Astrocyte (in vitro differentiated cells and primary cell): Measurements from ENCODE around the gene DUSP15. TPM values are rescaled to one million over a fixed set of nuclear protein-coding genes. Genes with fewer than 3 reads are reported as not detected.

Experiments used
- DNase-seq: peaks from one replicate; pipeline ENCODE4 v3.0.0-alpha.2; 2010; ENCODE audit warnings: low read depth
- FAIRE-seq: peaks from 2 replicates; lab custom pipeline; 2011; peaks lifted over from hg19 to GRCh38; lab: Jason Lieb, UNC
- H2AFZ ChIP-seq: 2 replicates; pipeline ENCODE4 v1.6.0; 2012; ENCODE audit warnings: low read depth, low read length, inconsistent platforms
- H3K27ac ChIP-seq: 2 replicates; pipeline ENCODE4 v1.5.1; 2011; ENCODE audit warnings: low read depth, low read length, inconsistent platforms
- H3K27me3 ChIP-seq: 2 replicates; pipeline ENCODE4 v1.6.0; 2011; ENCODE audit warnings: low read length, inconsistent platforms; ENCODE audit not compliant: insufficient read depth
- H3K36me3 ChIP-seq: 2 replicates; pipeline ENCODE4 v1.5.1; 2011; ENCODE audit warnings: low read length, inconsistent platforms; ENCODE audit not compliant: insufficient read depth
- H3K4me1 ChIP-seq: 2 replicates; pipeline ENCODE4 v1.5.1; 2011; ENCODE audit warnings: low read length, inconsistent platforms; ENCODE audit not compliant: insufficient read depth
- H3K4me2 ChIP-seq: 2 replicates; pipeline ENCODE4 v1.6.0; 2012; ENCODE audit warnings: low read length, inconsistent platforms
- H3K4me3 ChIP-seq: 2 replicates; pipeline ENCODE4 v1.5.1; 2011; ENCODE audit warnings: low read depth, mild to moderate bottlenecking, low read length, inconsistent platforms; ENCODE audit not compliant: insufficient read depth
- H3K79me2 ChIP-seq: 2 replicates; pipeline ENCODE4 v1.6.0; 2012; ENCODE audit warnings: mild to moderate bottlenecking, low read length, inconsistent platforms; ENCODE audit not compliant: insufficient read depth
- H3K9ac ChIP-seq: 2 replicates; pipeline ENCODE4 v1.6.0; 2012; ENCODE audit warnings: mild to moderate bottlenecking, low read length, inconsistent platforms
- H3K9me3 ChIP-seq: 2 replicates; pipeline ENCODE4 v1.5.1; 2012; ENCODE audit warnings: low read depth, mild to moderate bottlenecking, low read length, inconsistent platforms; ENCODE audit not compliant: insufficient read depth
- H4K20me1 ChIP-seq: 2 replicates; pipeline ENCODE4 v1.6.0; 2012; ENCODE audit warnings: low read length, inconsistent platforms; ENCODE audit not compliant: insufficient read depth
- H3K27ac Mint-ChIP-seq: one replicate; pipeline ENCODE4 v1.8.0; 2021; ENCODE audit warnings: mild to moderate bottlenecking, mixed read lengths; ENCODE audit not compliant: unreplicated experiment
- H3K27me3 Mint-ChIP-seq: one replicate; pipeline ENCODE4 v1.8.0; 2021; ENCODE audit warnings: low read depth, mixed read lengths; ENCODE audit not compliant: unreplicated experiment
- H3K36me3 Mint-ChIP-seq: one replicate; pipeline ENCODE4 v1.8.0; 2021; ENCODE audit warnings: low read depth, mixed read lengths; ENCODE audit not compliant: unreplicated experiment
- H3K4me1 Mint-ChIP-seq: one replicate; pipeline ENCODE4 v1.8.0; 2021; ENCODE audit warnings: low read depth, mixed read lengths; ENCODE audit not compliant: unreplicated experiment
- H3K4me3 Mint-ChIP-seq: one replicate; pipeline ENCODE4 v1.8.0; 2021; ENCODE audit warnings: mild to moderate bottlenecking, moderate library complexity, mixed read lengths; ENCODE audit not compliant: unreplicated experiment
- H3K9me3 Mint-ChIP-seq: one replicate; pipeline ENCODE4 v1.8.0; 2021; ENCODE audit warnings: mild to moderate bottlenecking, mixed read lengths; ENCODE audit not compliant: unreplicated experiment
- CTCF ChIP-seq: IDR thresholded peaks from 2 replicates; pipeline ENCODE4 v1.5.1; 2011; ENCODE audit warnings: low read depth, mild to moderate bottlenecking, inconsistent platforms, low read length, moderate library complexity; ENCODE audit not compliant: insufficient read depth
- EZH2 ChIP-seq: IDR thresholded peaks from 2 replicates; pipeline ENCODE4 v1.6.1; 2012; ENCODE audit warnings: mild to moderate bottlenecking, low read length, inconsistent platforms; ENCODE audit not compliant: insufficient read depth
- total RNA-seq: library from RNA; stranded (reverse); gene quantifications from 2 replicates; pipeline ENCODE4 v1.2.1, GENCODE V29; 2021

DUSP15 gene
- total RNA-seq, 1 donor from 2014 or later = 1.2 TPM

- Histone ChIP-seq H3K4me2 (peak overlapping the region; percentile 90), H3K9ac (peak overlapping the region; percentile 71), H3K4me1 (peaks cover 8% of the 10 kb centered on the region), H3K4me3 (peak overlapping the region; percentile 58), H3K9me3 (no peaks in the 10 kb centered on the region), H3K79me2 (no peaks in the 10 kb centered on the region), H2AFZ (peak overlapping the region; percentile 94), H3K27ac (no peak overlapping the region), H3K36me3 (no peaks in the 10 kb centered on the region), H3K27me3 (peaks cover 18% of the 10 kb centered on the region), H4K20me1 (no peaks in the 10 kb centered on the region)
- Mint-ChIP-seq H3K9me3 (peaks cover 2% of the 10 kb centered on the region), H3K36me3 (peaks cover 2% of the 10 kb centered on the region), H3K27me3 (peaks cover 20% of the 10 kb centered on the region), H3K4me1 (peaks cover 4% of the 10 kb centered on the region), H3K27ac (peak overlapping the region; percentile 56), H3K4me3 (peak overlapping the region; percentile 82)
- DNase-seq (no peak), FAIRE-seq (no peak)
- peak; percentile 64 for TF ChIP-seq EZH2
- TF ChIP-seq CTCF = no peak
Observed at GRCh38 chr20:31870726-31871617, 645 bp upstream of the DUSP15 start.

GRCh38 chr20:31869673-31869941 is 720 bp downstream of the DUSP15 start:
- H3K27me3 Mint-ChIP-seq = peaks cover 22% of the 10 kb centered on the region
- peak overlapping the region; percentile 58 for H3K4me3 ChIP-seq
- peak overlapping the region; percentile 94 for H2AFZ ChIP-seq

More at GRCh38 chr20:31869673-31869941, 720 bp downstream of the DUSP15 start:
- Histone ChIP-seq H3K36me3 (no peaks in the 10 kb centered on the region), H3K9me3 (no peaks in the 10 kb centered on the region), H3K27me3 (peaks cover 18% of the 10 kb centered on the region), H3K4me1 (peaks cover 8% of the 10 kb centered on the region), H3K9ac (peak overlapping the region; percentile 71), H3K27ac (no peak overlapping the region), H3K79me2 (no peaks in the 10 kb centered on the region), H4K20me1 (no peaks in the 10 kb centered on the region), H3K4me2 (peak overlapping the region; percentile 90)
- DNase-seq = no peak
- FAIRE-seq = no peak
- TF ChIP-seq CTCF = no peak
- TF ChIP-seq EZH2 = no peak
- Mint-ChIP-seq H3K4me1 (peaks cover 4% of the 10 kb centered on the region), H3K4me3 (peak overlapping the region; percentile 91), H3K9me3 (peaks cover 2% of the 10 kb centered on the region), H3K36me3 (peaks cover 2% of the 10 kb centered on the region), H3K27ac (peak overlapping the region; percentile 89)
